Ammon's horn (tissue), 1 donor: Measurements from ENCODE around the gene CASP7.
A peak's percentile ranks its signal among the peaks of the same experiment; 100 is the strongest.
"Not testable (repeated sequence)": the region's sequence is repeated elsewhere in the genome, so short reads cannot be mapped to it uniquely, and the experiment has no call there.

Source experiments
- DNase-seq: peaks from one replicate; pipeline ENCODE4 v3.0.0-alpha.2; 2016; ENCODE audit warnings: low spot score

The CASP7 gene

GRCh38 chr10:113754125-113754524 lies 74.4 kb downstream of the CASP7 start:
- no peak for DNase-seq

- DNase-seq: peak; percentile 17
Measured at GRCh38 chr10:113754768-113755167, 75.1 kb downstream of the CASP7 start.

GRCh38 chr10:113756940-113757543 lies 77.3 kb downstream of the CASP7 start:
- DNase-seq: no peak

GRCh38 chr10:113762083-113762482 lies 82.4 kb downstream of the CASP7 start:
- DNase-seq: no peak

GRCh38 chr10:113764582-113764981 lies 84.9 kb downstream of the CASP7 start:
- DNase-seq: no peak

- no peak for DNase-seq
Measured at GRCh38 chr10:113765910-113766309, 86.2 kb downstream of the CASP7 start.

- DNase-seq: no peak
Measured at GRCh38 chr10:113767222-113767621, 87.5 kb downstream of the CASP7 start.

GRCh38 chr10:113770346-113770745 lies 90.6 kb downstream of the CASP7 start:
- DNase-seq: no peak

GRCh38 chr10:113771131-113771530 lies 91.4 kb downstream of the CASP7 start:
- not testable (repeated sequence) for DNase-seq

GRCh38 chr10:113775686-113776294 lies 96.1 kb downstream of the CASP7 start:
- no peak for DNase-seq

- no peak for DNase-seq
Measured at GRCh38 chr10:113776553-113776952, 96.8 kb downstream of the CASP7 start.
